ENCODE data around the gene ZFP92.
A peak's percentile ranks its signal among the peaks of the same experiment; 100 is the strongest.
"Not testable (repeated sequence)": the region's sequence is repeated elsewhere in the genome, so short reads cannot be mapped to it uniquely, and the experiment has no call there.

The ZFP92 gene

DNA sequence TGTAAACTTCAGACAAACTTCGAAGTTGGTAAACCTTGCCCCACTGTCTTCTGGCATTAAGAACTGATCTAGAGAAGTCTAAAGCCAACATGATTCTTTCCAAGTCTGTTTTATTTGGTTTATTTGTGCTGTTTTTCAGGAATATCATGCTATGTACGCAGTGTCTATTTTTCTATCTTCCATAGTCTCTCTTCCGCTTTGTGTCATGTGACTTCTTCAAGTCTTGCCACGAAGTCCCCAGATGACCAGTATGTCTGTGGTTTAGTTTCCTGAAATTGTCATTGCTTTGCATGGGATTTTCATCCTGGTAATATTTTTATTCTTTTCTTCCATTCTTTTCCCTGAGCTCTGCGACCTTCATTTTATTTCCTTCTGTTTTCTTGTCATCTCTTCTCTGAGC lies 25.2 kb upstream of the ZFP92 start:
- DNase-seq (ENCODE audit: low read depth), result no peak

DNA sequence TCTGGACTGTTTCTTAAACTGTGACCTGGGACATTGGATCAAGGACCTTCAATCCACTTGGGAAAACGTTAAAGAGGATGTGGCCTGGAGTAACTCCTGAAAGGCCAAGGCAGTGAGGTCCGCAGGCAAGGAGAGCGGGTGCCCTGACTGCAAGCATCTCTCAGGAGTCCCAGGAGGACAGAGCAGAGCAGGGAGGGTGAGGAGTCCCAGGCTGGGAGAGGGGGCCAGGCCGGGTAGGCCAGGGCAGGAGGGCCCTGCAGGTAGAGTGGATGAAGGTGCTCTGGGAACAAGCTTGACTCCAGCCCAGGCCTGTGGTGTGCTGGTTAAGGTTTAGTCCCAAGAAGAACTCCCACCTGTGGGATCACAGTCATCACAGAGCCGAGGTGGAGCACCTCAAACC lies 23.9 kb upstream of the ZFP92 start:
- DNase-seq (ENCODE audit: low read depth), result no peak

DNA sequence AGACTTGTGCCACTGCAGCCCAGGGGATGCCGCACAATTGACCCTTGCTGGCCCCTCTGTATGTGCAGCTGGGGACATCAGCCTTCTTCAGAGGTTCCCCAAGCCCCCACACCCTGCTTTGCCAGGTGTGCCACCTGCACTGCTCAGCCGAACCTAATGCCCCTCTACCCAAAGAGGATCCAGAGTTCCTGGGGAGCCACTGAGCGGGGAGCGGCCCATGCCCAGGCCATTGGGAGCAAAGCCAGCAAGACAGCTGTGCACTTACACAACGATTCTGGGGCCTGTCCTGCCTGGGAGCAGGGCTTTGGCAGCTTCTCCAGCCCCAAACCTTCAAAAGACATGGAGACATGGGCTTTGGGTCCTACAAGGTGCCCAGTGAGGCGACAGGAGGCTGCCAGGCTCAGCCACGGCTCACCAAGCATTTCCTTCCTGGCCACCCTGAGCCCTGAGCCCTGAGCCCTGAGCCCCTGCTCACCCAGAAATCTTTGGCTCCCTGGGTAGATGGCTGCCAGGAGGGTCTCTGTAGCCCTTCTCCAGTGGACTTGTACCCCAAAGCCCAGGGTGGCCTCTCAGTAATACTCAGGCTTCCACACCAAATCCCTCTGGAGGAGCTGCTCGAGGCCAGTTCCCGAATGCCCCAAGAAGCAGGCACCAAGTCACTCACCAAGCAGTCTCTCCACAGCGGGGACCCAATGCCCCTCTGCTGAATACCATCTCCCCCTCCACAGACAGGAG lies 23.1 kb upstream of the ZFP92 start:
- no peak for DNase-seq (ENCODE audit: low read depth)

DNA sequence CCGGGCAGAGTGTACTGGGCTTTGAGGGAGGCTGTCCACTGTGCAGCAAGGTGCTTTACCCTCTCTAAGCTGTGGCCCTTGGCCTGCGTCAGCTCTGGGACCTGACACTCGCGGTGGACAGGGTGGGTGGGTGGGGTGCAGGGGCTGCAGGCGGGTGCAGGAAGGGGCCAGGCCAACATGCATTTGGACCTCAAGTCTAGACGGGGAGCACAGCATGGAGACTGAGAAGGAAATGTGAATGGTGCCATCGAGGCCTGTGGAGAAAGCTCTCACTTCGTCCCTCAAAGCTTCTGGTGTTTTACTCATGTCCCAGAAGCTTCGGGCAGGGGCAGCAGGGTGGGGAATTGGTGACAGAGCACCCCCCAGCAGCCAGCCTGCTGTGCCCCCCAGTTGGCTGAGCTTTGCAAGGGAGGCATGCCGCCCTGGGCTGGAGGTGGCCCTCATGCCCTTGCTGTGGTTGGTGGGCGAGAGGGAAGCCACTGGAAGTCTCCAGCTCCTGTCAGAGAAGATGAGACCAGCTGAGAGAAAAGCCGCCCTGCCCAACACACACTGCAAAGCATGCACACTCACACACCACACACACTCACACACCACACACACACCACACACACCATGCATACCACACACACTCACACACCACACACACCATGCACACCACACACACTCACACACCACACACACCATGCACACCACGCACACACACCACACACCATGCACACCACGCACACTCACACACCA lies 22.4 kb upstream of the ZFP92 start:
- DNase-seq (ENCODE audit: low read depth), result no peak

DNA sequence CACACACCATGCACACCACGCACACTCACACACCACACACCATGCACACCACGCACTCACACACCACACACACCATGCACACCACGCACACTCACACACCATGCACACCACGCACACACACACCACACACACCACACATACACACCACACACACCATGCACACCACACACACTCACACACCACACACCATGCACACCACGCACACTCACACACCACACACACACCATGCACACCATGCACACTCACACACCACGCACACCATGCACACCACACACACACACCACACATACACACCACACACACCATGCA lies 21.9 kb upstream of the ZFP92 start:
- not testable (repeated sequence) for DNase-seq (ENCODE audit: low read depth)

DNA sequence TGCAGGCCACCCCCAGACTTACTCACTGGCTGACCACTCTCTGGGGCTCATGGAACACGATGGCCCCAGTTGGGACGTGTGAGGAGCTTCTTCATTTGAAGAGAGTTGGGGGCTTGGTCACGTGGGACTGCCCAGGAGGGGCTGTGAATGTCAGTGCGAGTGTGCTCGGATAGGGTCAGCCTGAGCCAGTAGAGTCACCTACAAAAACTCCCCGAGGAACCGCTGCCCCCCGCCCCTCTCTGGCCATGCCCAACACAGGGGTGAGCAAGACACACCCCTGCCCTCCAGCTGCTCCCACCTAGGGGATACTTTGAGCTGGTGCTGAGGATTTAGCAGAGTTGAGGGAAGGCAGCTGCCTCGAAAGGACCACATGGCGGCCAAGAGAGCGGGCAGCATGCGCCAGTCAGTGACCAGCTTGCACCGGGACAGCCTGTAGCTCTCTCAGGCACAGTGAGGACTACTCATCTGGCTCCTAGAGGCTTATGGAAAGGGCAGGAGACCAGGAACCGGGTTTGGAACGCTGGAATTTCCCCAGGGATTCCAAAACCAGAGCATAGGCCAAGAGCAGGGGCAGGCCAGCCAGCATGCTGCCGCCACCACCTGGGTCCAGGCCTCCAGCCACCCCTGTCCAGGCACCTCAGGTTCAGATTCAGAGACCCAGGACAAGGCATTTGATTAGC lies 18.5 kb upstream of the ZFP92 start:
- DNase-seq (ENCODE audit: low read depth), result no peak

DNA sequence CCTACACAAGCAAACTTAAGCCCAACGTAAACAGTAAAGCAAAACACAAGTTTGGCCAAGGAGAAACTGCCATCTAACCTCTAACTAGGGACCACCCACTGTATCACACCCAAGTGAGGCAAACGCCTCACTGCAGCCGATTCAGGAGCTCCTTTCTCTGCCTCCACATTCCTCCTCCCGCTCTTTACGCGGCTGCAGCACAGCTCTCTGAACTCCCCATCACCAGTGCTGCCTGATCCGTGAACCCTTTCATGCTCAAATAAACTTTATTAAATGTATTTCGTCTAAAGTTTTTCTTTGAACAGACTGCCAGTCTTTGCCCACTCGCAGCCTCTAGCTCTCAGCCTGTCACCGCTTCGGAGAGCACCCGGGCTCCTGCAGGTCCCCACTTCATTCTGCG lies 16.7 kb upstream of the ZFP92 start:
- DNase-seq (ENCODE audit: low read depth), result no peak

DNA sequence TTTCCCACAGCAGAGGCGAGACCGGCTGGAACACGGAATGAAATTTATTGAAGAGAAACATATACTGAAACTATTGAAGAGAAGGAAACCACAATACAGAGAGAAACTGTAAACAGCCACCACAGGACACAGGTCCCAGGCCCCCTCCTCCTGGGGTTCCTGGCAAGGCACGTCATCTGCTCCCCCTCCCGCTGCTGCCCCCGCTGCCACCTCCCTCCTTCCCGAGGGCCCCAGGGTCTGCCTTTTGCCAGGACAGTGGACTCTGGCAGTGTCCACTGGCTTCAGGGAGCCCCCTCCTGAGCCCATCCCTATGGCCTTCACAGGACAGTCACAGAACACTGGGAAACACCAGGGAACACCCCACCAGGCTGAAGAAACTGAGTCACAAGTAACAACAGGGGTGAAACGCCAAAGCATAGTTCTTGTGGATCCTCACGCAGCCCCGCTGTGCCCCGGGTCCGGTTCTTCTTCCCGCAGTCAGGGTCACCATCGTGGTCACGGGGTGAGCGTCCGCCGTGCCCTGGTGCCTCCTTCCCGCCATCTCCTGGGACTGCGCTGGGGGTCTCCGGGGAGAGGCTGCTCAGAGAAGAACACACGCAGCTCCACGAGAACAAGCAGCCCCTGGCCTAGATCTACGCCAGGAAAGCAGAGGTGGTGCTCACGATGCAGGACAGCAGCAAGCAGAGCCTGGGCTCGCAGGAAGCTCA lies 15.5 kb upstream of the ZFP92 start:
- no peak for DNase-seq (ENCODE audit: low read depth)

DNA sequence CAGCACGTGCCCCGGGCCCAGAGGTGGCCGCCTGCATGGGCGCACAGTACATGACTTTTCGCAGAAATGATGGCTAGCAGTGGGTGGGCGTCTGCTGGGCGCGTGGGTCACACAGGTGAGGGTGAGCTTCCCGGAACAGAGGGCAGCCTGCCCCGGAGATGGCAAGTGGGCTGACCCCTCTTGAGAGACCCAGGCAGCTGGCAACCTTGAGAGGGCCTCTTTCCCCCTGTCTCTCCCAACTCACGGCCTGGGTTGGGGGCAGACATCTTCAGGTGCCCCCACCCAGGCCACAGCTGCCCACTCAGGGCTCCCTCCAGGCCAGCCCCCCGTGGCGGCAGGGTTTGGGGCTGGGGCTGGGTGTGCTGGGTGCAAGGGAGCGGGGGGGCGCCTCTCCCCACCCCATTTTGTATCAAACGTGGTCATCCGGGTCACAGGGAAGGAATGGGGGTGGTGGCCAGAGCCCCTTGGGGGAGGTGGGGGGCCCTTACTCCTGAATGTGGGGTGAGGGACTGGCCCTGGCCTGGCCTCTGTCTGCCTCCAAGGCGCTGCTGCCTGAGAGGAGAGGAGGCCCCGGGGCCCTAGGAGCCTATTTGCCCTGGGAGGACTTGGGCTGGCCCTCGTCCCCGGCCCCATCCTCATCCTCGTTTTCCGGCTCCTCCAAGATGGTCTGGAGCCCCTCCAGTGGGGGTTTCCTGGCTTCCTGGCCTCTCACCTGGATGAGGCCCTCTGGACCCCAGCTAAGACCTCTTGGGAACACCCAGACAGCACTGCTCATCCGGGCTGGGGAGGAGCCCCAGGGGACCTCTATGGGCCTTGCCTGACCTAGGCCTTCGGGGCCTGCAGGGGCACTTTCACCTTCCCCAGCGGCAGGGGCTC lies 14.7 kb upstream of the ZFP92 start:
- no peak for DNase-seq (ENCODE audit: low read depth)

DNA sequence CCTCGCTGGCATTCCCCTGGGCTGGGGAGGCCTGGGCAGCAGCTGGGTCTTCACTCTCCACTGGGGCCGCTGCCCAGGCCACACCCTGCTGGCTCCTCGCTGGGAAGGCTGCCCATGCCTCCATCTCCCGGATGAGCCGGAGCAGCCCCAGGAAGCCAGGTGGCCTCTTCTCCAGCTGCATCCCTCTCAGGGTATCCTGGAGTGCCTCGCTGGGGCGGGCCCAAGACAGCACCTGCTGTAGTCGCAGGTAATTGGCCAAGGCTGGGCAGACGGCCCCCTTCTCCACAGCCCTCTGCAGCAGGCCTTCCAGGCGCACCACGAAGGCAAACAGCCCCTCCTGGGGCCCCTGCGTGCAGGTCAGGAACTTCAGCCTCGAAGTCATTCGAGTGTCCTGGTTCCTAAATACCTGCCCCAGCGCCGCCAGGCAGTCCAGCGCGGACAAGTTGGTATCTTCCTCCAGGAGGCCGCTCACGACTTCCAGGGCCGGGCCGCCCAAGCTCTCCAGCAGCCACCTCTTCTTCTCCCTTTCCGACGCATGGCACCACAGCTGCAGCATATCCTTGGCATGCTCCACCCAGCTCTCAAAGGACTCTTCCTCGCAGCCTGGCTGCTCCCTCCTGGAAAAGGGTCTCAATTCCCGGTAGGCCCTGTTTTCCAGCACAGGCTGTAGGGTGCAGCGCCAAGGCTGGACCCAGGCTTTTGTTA lies 13.9 kb upstream of the ZFP92 start:
- no peak for DNase-seq (ENCODE audit: low read depth)

DNA sequence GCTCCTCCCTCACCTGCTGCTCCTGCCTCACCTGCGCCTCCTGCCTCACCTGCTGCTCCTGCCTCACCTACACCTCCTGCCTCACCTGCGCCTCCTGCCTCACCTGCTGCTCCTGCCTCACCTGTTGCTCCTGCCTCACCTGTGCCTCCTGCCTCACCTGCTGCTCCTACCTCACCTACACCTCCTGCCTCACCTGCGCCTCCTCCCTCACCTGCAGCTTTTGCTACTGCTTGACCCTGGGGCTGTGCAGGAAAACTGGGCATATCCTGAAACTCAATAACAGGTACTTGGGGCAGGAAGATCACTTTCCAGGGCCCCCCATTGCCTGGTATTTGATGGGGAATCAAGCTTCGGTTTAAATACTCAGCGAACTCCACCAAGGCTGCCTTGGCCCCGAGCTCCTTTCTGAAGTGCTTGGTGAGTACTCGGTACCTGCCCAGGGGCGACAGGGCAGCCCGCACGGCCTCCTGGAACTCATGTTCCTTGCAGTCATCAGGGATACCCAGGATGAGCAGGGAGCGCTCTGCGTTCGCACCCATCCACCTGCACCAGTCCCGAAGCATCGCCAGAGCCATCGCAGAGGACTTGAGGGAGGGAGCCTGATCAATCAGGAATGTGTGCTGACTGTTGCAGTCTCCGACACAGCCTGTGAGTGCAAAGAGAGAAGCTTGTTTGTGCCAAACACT lies 12.9 kb upstream of the ZFP92 start:
- no peak for DNase-seq (ENCODE audit: low read depth)

DNA sequence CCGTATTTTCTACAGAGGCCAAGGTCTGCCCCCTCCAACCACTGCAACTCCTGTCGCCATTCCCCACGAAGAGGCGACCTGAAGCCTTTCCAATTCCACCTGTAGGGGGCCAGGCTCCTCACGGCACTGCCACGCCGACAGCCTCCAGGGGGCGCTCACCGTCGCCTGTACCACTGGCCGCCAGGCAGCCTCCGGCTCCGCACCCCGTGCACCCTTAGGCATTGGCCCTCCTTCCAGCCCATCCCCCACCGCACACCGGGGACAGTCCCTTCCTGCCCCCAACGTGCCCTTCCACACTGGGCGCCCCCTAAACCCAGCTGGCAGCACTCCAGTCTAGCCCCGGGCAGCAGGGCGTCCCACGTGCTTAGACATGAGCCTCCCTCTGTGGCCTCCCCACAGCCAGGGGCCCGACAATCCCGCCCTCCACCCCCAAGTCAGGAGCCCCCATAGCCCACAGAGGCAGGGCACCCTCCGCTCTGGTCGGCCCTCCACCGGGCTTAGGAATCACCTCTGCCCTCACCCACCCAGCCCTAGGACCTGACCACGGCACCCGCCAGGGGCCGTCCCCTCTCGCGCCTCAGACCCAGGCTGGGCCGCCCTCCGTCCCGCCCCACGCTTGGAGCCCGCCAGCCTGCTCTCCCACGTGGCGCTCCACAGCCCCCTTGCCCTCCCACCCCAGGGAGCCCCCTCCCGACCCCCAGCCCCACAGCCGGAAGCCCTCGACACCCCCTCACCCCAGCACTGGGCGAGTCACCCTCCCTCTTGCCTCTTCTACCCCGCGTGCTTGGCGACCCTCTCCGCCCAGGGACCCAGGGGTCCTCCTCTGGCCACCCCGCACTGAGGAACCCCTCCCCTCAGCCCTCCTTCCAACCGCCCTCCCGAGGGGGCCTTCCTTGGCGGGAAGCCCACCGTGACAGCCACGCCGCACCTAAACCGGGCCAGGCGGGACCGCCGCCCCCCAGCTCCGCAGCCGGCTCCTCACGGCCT lies 10.8 kb upstream of the ZFP92 start:
- peak; percentile 7 for DNase-seq (ENCODE audit: low read depth)

DNA sequence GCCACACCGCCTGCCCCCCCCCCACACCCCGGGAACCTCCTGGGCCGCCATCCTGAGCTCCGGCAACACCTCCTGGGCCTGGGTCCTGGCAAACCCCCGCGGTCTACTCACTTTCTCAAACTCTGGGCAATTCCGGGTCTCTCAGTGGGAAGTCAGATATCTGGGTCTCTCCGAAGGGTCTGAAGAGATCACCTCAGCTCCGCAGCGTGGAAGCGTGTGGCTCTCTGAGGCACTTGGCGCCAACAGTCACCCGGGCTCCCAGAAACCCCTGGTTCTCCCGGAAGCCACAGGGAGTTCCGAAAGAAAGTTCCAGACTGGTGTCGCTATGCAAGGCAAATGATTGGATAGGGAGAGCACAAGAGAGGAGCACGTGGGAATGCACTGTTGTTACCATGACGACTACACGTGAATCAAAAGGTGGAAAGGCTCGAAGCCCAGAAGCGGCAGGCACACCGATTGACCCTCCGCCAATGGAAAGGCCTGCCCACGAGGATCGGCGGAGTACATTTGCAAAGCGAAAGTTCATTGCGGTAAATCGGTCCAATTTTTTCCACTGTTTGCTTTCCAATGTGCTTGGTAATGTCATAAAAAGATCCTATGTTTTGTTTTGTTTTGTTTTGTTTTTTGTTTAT lies 10.0 kb upstream of the ZFP92 start, which contains the start of gene PNMA6E:
Gene PNMA6E (minus strand): TSS at position 218 of the 632 bp plus-strand sequence. CDS start 2,501 bp downstream, outside the sequence.
- no peak for DNase-seq (ENCODE audit: low read depth)

DNA sequence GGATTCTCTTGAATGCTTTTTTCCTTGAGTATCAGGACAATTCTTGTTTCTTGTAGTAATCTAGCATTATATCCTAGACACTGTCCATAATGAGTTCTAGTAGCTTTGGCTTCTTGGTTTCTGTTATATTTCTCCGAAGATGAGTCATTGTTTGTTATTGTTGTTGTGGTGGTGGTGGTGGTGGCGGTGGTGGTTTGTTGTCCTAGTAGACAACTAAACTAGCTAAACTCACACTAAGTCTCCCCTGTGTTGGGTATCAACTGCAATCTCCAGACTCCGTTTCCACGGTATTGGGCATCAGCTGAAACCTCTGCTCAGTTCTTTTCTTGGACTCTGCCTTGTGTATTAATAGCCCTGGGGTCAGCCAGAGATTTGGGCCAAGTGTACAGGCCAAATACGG lies 6.9 kb upstream of the ZFP92 start:
- DNase-seq (ENCODE audit: low read depth), result not testable (repeated sequence)

DNA sequence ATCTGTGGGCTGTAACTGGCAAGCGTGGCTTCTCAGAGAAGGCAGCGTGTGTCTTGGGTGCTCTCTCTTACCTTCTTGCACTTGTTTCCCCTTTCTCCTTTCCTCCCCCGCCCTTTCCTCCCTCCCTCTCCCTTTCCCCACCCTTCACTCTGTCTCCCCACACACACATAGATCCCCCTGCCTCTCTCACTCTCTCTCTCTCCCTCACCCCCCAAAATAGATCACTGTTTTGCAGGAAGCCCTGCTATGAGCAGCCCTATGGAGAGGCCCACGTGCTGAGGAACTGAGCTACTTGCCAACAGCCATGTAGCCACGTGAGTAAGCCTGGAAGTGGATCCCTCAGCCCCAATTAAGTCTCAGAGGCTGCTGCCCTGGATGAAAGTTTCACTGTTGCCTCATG lies 5.8 kb upstream of the ZFP92 start:
- no peak for DNase-seq (ENCODE audit: low read depth)

DNA sequence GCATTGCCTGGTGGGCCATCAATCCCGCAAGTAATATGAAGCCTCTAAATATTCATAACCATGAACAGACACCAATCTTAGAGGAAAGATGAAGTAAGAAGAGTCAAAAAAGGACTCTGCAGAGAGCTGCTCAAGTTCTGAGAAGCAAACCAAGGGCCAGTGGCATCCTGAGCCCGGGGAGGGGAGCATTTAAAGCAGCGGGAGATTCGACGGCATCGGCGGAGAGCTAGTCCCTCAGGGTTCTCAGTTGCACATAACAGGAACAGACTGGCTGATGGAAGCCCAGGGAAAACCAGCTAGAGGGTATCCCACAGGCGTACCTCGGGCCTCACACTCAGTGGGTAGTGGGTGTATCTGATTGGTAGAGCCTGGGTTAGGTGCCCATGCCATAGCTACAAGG lies 5.3 kb upstream of the ZFP92 start:
- DNase-seq (ENCODE audit: low read depth), result no peak

DNA sequence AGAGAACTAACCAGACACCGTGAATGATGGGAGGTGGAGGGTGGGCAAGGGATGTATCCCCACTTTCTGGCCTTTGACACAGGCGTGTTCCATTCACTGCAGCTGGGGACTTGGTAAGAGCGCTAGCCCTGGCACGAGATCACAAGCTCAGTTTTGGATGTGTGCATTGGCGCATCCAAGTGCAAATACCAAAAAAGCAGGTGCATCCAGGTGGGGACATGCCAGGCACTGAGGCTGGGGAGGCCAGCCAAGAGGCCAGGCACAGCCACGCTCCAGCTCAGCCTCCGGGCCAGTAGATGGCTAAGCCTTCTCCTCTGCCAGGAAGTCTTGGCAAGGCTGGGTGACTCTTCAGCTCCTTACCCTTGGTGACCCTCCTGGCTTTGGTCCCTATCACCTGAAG lies 4.4 kb upstream of the ZFP92 start:
- no peak for DNase-seq (ENCODE audit: low read depth)

DNA sequence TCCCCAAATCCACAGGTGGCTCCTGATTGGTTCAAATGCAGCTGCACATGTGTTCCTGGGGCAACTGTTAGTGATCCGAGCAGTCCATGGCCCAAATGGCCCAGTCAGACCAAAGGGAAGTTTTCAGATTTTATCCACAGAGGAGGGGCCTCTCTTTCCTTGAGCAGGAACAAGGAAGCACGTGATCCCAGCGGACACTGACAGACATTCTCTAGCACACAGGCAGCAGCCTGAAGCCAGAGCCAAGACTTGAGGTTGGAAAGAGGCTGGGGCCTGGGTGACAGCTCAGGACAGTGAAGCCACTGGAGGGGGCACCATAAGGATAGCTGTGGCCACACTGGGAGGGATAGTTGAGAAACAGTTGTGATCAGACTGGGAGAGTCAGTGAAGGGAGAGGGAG lies 3.5 kb upstream of the ZFP92 start:
- no peak for DNase-seq (ENCODE audit: low read depth)

Data from stimulated activated CD8-positive, alpha-beta memory T cell treated with anti-CD3 and anti-CD28 coated beads, Interleukin-15, amount 100 ng/mL, for 24 hours (primary cell).